GM18505 (cell line): ENCODE measurements around the gene EML2.
"Not testable (repeated sequence)": the region's sequence is repeated elsewhere in the genome, so short reads cannot be mapped to it uniquely, and the experiment has no call there.

ENCODE experiments used
- ATAC-seq: cut with Tn5 transposase; IDR thresholded peaks from one replicate; pipeline ENCODE4 v1.9.1; 2021; ENCODE audit not compliant: unreplicated experiment
- POLR2A ChIP-seq: IDR thresholded peaks from 4 replicates; pipeline ENCODE4 v1.6.1; 2011; ENCODE audit warnings: borderline replicate concordance; ENCODE audit not compliant: insufficient read depth, insufficient read length; ENCODE audit errors: extremely low read depth

Gene EML2

GRCh38 chr19:45638930-45639729 lies at the start of gene EML2:
Gene EML2 (minus strand): TSS chr19:45639397. CDS start chr19:45639376, 21 bp downstream.
- ATAC-seq, result no peak
- TF ChIP-seq POLR2A, result peak; percentile 59

GRCh38 chr19:45687599-45687998 lies 48.4 kb upstream of the EML2 start:
- no peak for ATAC-seq
- TF ChIP-seq POLR2A, result no peak

- not testable (repeated sequence) for ATAC-seq
Measured at GRCh38 chr19:45685045-45685444, 45.8 kb upstream of the EML2 start.

- ATAC-seq, result no peak
- TF ChIP-seq POLR2A, result no peak
Measured at GRCh38 chr19:45682908-45683307, 43.7 kb upstream of the EML2 start.

- no peak for TF ChIP-seq POLR2A
- ATAC-seq, result no peak
Measured at GRCh38 chr19:45682117-45682516, 42.9 kb upstream of the EML2 start.

- ATAC-seq, result peak; percentile 54
- TF ChIP-seq POLR2A, result peak; percentile 32
Measured at GRCh38 chr19:45681391-45682015, 42.3 kb upstream of the EML2 start.

- TF ChIP-seq POLR2A, result no peak
- ATAC-seq, result no peak
Measured at GRCh38 chr19:45677351-45678230, 38.4 kb upstream of the EML2 start.

- TF ChIP-seq POLR2A, result peak; percentile 4
- no peak for ATAC-seq
Measured at GRCh38 chr19:45676851-45677263, 37.7 kb upstream of the EML2 start.

- no peak for TF ChIP-seq POLR2A
- no peak for ATAC-seq
Measured at GRCh38 chr19:45674946-45675345, 35.7 kb upstream of the EML2 start.

GRCh38 chr19:45670670-45671453 lies 31.7 kb upstream of the EML2 start:
- ATAC-seq, result no peak

GRCh38 chr19:45668342-45668871 lies 29.2 kb upstream of the EML2 start:
- TF ChIP-seq POLR2A, result no peak
- ATAC-seq, result no peak

More at GRCh38 chr19:45670670-45671453, 31.7 kb upstream of the EML2 start:
- no peak for TF ChIP-seq POLR2A

- ATAC-seq, result no peak
- TF ChIP-seq POLR2A, result peak; percentile 73
Measured at GRCh38 chr19:45667620-45668341, 28.6 kb upstream of the EML2 start, which contains the start of gene GIPR. Gene GIPR (plus strand): TSS chr19:45668221. CDS start chr19:45669521, 1,300 bp downstream.
